Fibroblast of mammary gland (primary cell): Measurements from ENCODE around the gene PSMD10.

Experiments used
- DNase-seq: peaks from one replicate; pipeline ENCODE4 v3.0.0-alpha.2; 2010; ENCODE audit warnings: low read depth
- H3K4me3 ChIP-seq: 2 replicates; pipeline ENCODE4 v1.5.1; 2011; ENCODE audit warnings: low read depth, mild to moderate bottlenecking, low read length, moderate library complexity; ENCODE audit not compliant: control insufficient read depth
- TF ChIP-seq, protein P1 (sequence below): conservative IDR thresholded peaks from 2 replicates; pipeline ENCODE4 v1.5.1; 2011; ENCODE audit warnings: low read depth, low read length, inconsistent platforms; ENCODE audit not compliant: control insufficient read depth, insufficient read depth

The PSMD10 gene

DNA sequence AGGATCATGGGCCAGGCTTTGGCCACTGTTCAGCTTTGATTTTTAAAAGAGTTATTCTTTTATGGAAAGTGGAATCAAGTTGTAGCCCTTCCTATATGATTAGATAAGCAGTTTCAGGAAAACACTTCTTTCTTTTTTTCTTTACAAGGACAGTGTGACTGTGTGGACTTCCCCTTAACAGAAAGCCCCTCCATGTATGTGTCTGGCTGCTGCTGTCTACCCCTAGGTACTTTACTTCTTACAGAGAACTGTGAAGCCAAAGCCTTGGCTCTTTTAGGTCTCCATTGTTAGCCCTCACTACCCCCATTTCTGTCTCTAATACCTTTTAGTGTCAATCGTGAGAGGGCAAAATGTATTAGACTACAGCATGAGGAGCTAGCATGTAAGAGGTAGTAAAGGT, 27.3 kb downstream of the PSMD10 start:
- TF ChIP-seq, protein P1, sequence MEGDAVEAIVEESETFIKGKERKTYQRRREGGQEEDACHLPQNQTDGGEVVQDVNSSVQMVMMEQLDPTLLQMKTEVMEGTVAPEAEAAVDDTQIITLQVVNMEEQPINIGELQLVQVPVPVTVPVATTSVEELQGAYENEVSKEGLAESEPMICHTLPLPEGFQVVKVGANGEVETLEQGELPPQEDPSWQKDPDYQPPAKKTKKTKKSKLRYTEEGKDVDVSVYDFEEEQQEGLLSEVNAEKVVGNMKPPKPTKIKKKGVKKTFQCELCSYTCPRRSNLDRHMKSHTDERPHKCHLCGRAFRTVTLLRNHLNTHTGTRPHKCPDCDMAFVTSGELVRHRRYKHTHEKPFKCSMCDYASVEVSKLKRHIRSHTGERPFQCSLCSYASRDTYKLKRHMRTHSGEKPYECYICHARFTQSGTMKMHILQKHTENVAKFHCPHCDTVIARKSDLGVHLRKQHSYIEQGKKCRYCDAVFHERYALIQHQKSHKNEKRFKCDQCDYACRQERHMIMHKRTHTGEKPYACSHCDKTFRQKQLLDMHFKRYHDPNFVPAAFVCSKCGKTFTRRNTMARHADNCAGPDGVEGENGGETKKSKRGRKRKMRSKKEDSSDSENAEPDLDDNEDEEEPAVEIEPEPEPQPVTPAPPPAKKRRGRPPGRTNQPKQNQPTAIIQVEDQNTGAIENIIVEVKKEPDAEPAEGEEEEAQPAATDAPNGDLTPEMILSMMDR = no peak
- no peak overlapping the region for H3K4me3 ChIP-seq
- DNase-seq = no peak

DNA sequence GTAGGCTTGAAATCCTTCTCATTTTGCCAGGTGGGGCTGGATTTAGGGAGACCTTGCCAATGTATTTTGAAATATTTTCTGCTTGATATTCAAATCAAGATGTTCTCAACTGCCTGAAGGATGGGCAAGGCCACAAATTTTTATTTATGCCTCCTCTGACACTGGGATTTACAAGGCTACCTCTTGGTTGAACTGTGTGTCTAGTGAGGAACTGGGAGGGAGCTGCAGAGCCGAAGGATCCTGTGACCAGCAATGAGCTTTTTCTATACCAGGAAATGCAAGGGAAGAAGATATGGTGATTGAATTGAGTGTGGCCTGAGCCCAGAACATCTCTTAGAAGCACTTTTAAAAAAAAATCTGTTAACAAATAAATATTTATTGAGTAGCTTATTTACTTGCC, 31.5 kb downstream of the PSMD10 start:
- DNase-seq = no peak
- no peak overlapping the region for H3K4me3 ChIP-seq
- TF ChIP-seq, protein P1 = no peak

DNA sequence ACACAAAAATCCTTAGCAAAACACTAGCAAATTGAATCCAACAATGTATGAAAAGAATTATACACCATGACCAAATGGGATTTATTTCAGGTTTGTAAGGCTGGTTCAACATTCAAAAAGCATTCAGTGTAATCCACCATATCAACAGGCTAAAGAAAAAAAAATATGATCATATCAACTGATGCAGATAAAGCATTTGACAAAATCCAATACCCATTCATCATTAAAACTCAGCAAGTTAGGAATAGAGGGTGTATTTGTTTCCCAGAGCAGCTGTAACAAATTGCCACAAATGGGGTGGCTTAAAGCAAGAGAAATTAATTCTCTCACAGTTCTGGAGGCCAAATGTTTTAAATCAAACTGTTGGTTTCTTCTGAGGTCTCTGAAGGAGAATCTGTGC, 35.8 kb downstream of the PSMD10 start:
- no peak overlapping the region for H3K4me3 ChIP-seq
- DNase-seq = no peak
- TF ChIP-seq, protein P1 = no peak

DNA sequence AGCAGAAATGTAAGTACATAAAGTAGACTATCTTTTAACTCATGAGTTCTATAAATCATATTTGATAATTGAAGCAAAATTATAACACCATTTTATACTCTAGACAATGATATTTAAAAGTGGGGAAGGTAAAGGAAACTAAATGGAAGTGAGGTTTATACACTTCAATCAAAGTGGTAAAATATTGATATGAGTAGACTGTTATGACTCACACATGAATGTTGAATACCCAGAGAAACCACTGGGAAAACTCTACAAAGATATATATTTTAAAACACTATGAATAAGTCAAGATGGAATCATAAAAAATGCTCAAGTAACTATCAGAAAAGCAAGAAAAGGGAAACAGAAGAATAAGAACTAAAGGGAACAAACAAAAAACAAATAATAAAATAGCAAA, 38.1 kb downstream of the PSMD10 start:
- no peak overlapping the region for H3K4me3 ChIP-seq
- DNase-seq = no peak
- TF ChIP-seq, protein P1 = no peak

DNA sequence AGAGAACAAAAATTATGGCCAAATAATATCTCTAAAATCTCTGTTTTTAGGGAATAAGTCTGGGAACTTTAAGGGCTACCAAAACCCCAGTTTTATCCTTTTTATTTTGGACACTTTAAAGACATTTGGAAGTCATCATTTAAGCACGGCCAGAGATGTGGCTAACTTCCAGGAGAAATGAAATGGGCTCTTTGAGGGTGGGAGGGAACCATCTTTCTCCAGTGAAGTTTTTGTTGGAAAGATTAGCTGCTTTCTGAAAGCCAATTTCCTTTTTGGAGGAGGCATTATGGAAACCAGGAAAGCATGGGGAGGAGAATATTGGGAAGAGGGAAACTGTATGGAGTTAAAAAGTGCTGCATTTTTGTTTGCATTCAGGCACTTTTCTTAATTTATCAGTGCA, 41.7 kb downstream of the PSMD10 start:
- DNase-seq = no peak
- TF ChIP-seq, protein P1 = no peak
- H3K4me3 ChIP-seq = no peak overlapping the region

DNA sequence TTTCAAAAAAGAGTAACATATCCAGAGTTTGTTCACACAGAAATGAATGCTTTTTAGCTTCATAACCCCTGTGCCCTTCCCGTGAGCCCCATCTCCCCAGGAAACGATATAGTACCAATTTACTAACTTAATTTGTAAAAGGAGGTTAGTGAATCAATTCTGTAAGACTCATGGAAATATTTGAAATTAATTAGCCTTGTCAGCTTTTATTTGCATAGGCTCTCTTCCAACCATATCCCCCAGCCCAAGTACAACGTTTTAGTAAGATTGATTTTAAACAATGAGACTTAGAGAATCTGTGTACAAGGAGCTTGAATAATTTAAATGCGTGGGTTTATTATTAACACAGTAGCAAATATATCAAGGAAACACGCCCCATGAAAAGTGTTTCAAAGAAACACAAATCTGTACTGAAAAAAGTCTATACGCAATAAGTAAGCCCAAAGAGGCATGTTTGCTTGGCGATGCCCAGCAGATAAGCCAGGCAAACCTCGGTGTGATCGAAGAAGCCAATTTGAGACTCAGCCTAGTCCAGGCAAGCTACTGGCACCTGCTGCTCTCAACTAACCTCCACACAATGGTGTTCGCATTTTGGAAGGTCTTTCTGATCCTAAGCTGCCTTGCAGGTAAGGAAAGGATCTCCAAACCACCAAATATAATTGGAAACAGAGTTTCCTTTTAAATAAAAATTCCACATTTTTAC, 46.6 kb downstream of the PSMD10 start, which contains the start of gene VSIG1:
Gene VSIG1 (plus strand): TSS at position 512 of the 703 bp plus-strand sequence. CDS start 66 bp downstream, at position 578.
- no peak for DNase-seq
- no peak within 1 kb of the TSS for H3K4me3 ChIP-seq
- TF ChIP-seq, protein P1 = no peak
